MG63 (cell line): ENCODE measurements around the gene OXT. TPM values are rescaled to one million over a fixed set of nuclear protein-coding genes. Genes with fewer than 3 reads are reported as not detected.
A peak's percentile ranks its signal among the peaks of the same experiment; 100 is the strongest.
"Not testable (repeated sequence)": the region's sequence is repeated elsewhere in the genome, so short reads cannot be mapped to it uniquely, and the experiment has no call there.

Experiments
- DNase-seq: peaks from one replicate; pipeline ENCODE4 v3.0.0-alpha.2; 2020
- H3K27me3 ChIP-seq: fragments of 250-450 bp; sonication (Bioruptor Pico); 2 replicates; pipeline ENCODE4 v1.5.1; 2020; ENCODE audit warnings: mild to moderate bottlenecking, moderate library complexity
- H3K36me3 ChIP-seq: fragments of 250-450 bp; sonication (Bioruptor Pico); 2 replicates; pipeline ENCODE4 v1.5.1; 2020; ENCODE audit warnings: mild to moderate bottlenecking, moderate library complexity
- H3K4me3 ChIP-seq: fragments of 250-450 bp; sonication (Bioruptor Pico); 2 replicates; pipeline ENCODE4 v1.5.1; 2020; ENCODE audit warnings: mild to moderate bottlenecking, moderate library complexity
- H3K9me3 ChIP-seq: fragments of 250-450 bp; sonication (Bioruptor Pico); 2 replicates; pipeline ENCODE4 v1.5.1; 2020; ENCODE audit warnings: mild to moderate bottlenecking, moderate library complexity
- total RNA-seq: library from RNA; depleted of rRNA; stranded (reverse); fragments of >200 nt; shearing (Covaris generic); gene quantifications from 2 replicates; pipeline ENCODE4 v1.2.3, GENCODE V29; 2014; ENCODE audit warnings: low replicate concordance

Gene OXT
- total RNA-seq, 1 experiment from 2014 or later = not detected

DNA sequence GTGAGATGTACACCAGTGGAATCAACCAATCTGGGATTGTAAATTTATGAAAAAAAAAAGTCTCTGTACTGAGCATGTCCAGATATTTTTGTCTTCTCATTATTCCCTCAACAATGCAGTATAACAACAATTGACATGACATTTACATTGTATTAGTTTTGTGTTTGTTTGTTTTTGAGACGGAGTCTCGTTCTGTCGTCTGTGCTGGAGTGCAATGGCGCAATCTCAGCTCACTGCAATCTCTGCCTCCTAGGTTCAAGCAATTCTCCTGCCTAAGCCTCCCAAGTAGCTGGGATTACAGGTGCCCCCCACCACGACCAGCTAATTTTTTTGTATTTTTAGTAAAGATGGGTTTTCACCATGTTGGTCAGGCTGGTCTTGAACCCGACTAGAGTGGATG is 3.9 kb downstream of the OXT start:
- H3K27me3 ChIP-seq, H3K36me3 ChIP-seq, H3K4me3 ChIP-seq, H3K9me3 ChIP-seq, DNase-seq: not testable (repeated sequence)

- Histone ChIP-seq H3K36me3 (no peaks in the 10 kb centered on the region), H3K27me3 (no peaks in the 10 kb centered on the region), H3K4me3 (no peak overlapping the region), H3K9me3 (no peaks in the 10 kb centered on the region)
- DNase-seq = no peak
These were observed 6.3 kb downstream of the OXT start for GRCh38 chr20:3077618-3078134.

- H3K4me3 ChIP-seq = no peak overlapping the region
- peak; percentile 90 for DNase-seq
- H3K27me3 ChIP-seq = no peaks in the 10 kb centered on the region
These were observed 9.5 kb downstream of the OXT start for GRCh38 chr20:3080939-3081388.

GRCh38 chr20:3081641-3082040 is 10.2 kb downstream of the OXT start:
- DNase-seq = no peak
- no peak overlapping the region for H3K4me3 ChIP-seq
- H3K27me3 ChIP-seq = no peaks in the 10 kb centered on the region
- H3K9me3 ChIP-seq = no peaks in the 10 kb centered on the region
- H3K36me3 ChIP-seq = no peaks in the 10 kb centered on the region

More at GRCh38 chr20:3080939-3081388, 9.5 kb downstream of the OXT start:
- Histone ChIP-seq H3K36me3 (no peaks in the 10 kb centered on the region), H3K9me3 (no peaks in the 10 kb centered on the region)

- H3K9me3 ChIP-seq = no peaks in the 10 kb centered on the region
- no peak overlapping the region for H3K4me3 ChIP-seq
- DNase-seq = no peak
- H3K36me3 ChIP-seq = no peaks in the 10 kb centered on the region
- no peaks in the 10 kb centered on the region for H3K27me3 ChIP-seq
These were observed 11.0 kb downstream of the OXT start for GRCh38 chr20:3082306-3082951.

GRCh38 chr20:3082955-3083952 is 11.8 kb downstream of the OXT start:
- no peaks in the 10 kb centered on the region for H3K9me3 ChIP-seq
- H3K4me3 ChIP-seq = no peak overlapping the region
- no peak for DNase-seq
- no peaks in the 10 kb centered on the region for H3K27me3 ChIP-seq
- no peaks in the 10 kb centered on the region for H3K36me3 ChIP-seq

GRCh38 chr20:3084283-3084985 is 13.0 kb downstream of the OXT start, which contains the start of gene AVP:
TSS of gene AVP (minus strand) at chr20:3084724. CDS start at chr20:3084674, 50 bp downstream.
- Histone ChIP-seq H3K4me3 (no peak within 1 kb of the TSS), H3K36me3 (no peaks in the 10 kb centered on the region), H3K27me3 (no peaks in the 10 kb centered on the region), H3K9me3 (no peaks in the 10 kb centered on the region)
- DNase-seq = no peak

- H3K9me3 ChIP-seq = no peaks in the 10 kb centered on the region
- no peak for DNase-seq
- H3K36me3 ChIP-seq = no peaks in the 10 kb centered on the region
- no peaks in the 10 kb centered on the region for H3K27me3 ChIP-seq
- H3K4me3 ChIP-seq = no peak overlapping the region
These were observed 13.6 kb downstream of the OXT start for GRCh38 chr20:3084986-3085360.

DNA sequence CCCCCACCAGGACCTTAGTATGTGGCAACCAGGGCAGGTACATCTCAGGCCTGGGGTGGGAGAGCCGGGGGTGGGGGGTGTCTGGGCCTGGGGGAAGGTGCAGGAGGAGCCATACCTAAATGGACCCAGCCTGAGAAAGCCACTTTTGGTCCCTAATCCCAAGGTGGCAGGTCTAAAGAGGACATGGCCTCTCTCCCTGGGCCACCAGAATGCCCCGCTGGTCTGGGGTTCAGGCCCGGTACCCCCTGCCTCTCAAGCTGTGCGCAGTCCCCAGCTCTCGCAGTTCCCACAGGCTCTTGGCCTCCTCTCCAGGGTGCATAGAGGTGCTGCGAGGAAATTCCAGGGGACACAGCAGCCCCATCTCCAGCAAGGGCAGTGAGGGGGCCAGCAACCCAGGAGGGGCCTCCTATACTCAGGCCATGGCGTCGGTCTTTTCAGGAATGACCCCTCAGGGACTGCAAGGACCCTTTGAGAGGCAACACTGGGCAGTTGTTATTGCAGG is 14.2 kb downstream of the OXT start:
- H3K27me3 ChIP-seq = no peaks in the 10 kb centered on the region
- H3K36me3 ChIP-seq = no peaks in the 10 kb centered on the region
- no peaks in the 10 kb centered on the region for H3K9me3 ChIP-seq
- DNase-seq = no peak
- H3K4me3 ChIP-seq = no peak overlapping the region

DNA sequence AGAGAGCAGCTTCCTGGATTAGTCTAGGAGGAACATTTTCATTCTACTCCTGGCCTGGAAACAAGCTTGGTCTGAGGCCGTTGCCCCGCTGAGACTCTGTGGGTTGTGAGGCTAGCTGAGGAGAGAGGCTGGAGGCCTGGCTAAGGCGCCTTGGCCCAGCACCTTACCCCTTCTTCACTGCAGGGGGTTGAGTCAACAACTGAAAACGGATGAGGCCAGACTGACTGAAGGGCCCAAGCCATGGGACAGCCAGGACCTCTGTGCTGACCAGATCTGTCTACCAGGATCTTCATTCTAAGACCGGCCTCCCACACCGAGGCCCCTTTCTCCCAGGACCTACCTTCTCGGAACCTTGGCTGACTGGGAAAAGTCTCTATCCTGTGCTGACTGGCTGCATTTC is 16.6 kb downstream of the OXT start:
- Histone ChIP-seq H3K9me3 (no peaks in the 10 kb centered on the region), H3K4me3 (no peak overlapping the region), H3K36me3 (no peaks in the 10 kb centered on the region), H3K27me3 (no peaks in the 10 kb centered on the region)
- no peak for DNase-seq

DNA sequence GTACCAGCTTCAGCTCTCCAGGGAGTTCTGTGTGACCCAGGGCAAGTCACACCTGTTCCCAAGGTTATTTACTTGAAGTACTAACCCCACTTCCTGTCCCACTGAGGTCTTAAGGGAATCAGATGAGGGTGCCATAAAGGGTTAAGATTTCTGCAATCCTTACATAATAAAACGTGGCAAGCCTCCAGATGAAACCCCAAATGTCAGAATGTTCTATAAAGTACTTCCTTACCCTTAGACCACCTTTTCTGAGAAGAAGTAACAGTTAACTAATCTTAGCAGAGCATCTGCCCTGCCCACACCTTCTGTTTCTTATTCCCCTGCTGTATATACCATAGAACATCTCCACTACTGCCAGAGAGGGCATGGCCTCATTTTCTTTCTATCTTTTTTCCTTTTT is 19.1 kb downstream of the OXT start:
- no peak overlapping the region for H3K4me3 ChIP-seq
- H3K9me3 ChIP-seq = no peaks in the 10 kb centered on the region
- H3K36me3 ChIP-seq = no peaks in the 10 kb centered on the region
- DNase-seq = no peak
- no peaks in the 10 kb centered on the region for H3K27me3 ChIP-seq

- Histone ChIP-seq H3K27me3 (no peaks in the 10 kb centered on the region), H3K36me3 (no peaks in the 10 kb centered on the region), H3K4me3 (no peak overlapping the region), H3K9me3 (no peaks in the 10 kb centered on the region)
- DNase-seq = no peak
These were observed 21.4 kb downstream of the OXT start for GRCh38 chr20:3092611-3093379.

GRCh38 chr20:3093861-3094361 is 22.5 kb downstream of the OXT start:
- Histone ChIP-seq H3K27me3 (no peaks in the 10 kb centered on the region), H3K4me3 (no peak overlapping the region), H3K36me3 (no peaks in the 10 kb centered on the region), H3K9me3 (no peaks in the 10 kb centered on the region)
- no peak for DNase-seq

DNA sequence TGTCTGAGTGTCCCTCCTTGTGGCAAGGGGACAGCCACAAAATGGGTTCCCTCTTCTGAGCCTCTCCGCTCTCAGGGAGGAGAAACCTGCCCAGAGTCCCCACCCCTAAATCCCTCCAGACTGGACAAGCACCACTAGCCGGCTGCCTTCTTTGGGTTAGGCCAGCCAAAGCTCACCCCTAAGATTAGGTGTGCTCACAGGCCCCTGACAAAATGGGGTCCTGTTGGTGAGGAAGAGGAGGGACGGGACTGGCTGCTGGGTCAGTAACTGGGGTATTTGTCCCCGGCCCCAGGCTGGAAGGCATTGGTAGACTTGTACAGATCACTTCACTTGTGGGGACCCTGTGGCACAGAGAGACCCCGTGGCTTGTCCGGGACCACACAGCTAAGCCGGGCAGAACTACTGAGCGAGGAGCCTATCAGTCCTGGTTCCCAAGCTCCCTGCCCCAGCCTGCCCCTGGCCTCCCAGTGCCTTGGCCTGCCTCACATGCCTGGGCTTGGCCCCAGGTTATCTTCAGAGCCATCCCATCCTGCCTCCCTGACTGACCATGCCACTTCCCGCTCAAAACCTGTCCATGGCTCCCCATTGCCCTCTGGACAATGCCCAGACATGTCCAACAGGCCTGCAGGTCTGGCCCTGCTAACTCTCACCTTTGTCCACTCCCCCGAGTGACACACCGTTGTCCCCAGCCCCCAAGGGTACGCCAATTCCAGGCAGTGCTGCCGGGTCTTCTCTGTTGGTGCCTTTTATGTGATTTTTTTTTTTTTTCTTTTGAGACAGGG is 23.6 kb downstream of the OXT start:
- Histone ChIP-seq H3K27me3 (no peaks in the 10 kb centered on the region), H3K9me3 (no peaks in the 10 kb centered on the region), H3K36me3 (no peaks in the 10 kb centered on the region), H3K4me3 (no peak overlapping the region)
- DNase-seq = no peak

- no peak for DNase-seq
- H3K4me3 ChIP-seq = no peak overlapping the region
- H3K27me3 ChIP-seq = no peaks in the 10 kb centered on the region
- no peaks in the 10 kb centered on the region for H3K36me3 ChIP-seq
- no peaks in the 10 kb centered on the region for H3K9me3 ChIP-seq
These were observed 29.1 kb downstream of the OXT start for GRCh38 chr20:3100480-3100879.
